K562 (cell line): ENCODE results near the gene ITGB2. TPM values are rescaled to one million over a fixed set of nuclear protein-coding genes. Genes with fewer than 3 reads are reported as not detected.

Source experiments
- FOXA1 ChIP-seq: fragments of 450-650 bp; IDR thresholded peaks from 2 replicates; pipeline ENCODE4 v1.6.1; 2016; ENCODE audit warnings: mild to moderate bottlenecking, borderline replicate concordance
- HEY1 ChIP-seq: fragments of 250-450 bp; sonication (Bioruptor Pico); IDR thresholded peaks from 2 replicates; pipeline ENCODE4 v1.5.0; 2020; ENCODE audit warnings: mild to moderate bottlenecking, moderate library complexity, borderline replicate concordance
- POLR3A ChIP-seq: IDR thresholded peaks from 2 replicates; pipeline ENCODE4 v1.6.1; 2011; ENCODE audit warnings: borderline replicate concordance, mild to moderate bottlenecking, moderate library complexity; ENCODE audit not compliant: insufficient read length, insufficient read depth; ENCODE audit errors: extremely low read depth
- SIN3A ChIP-seq, 2 experiments: fragments of 150-350 bp in 1 of 2; IDR thresholded peaks; 2 replicates each; pipeline ENCODE4 v1.6.1; 2011 to 2016; ENCODE audit warnings: borderline replicate concordance in 2 of 2, low read depth in 2 of 2, low read length in 2 of 2, mild to moderate bottlenecking in 2 of 2, moderate library complexity in 2 of 2; ENCODE audit not compliant: control insufficient read depth in 1 of 2
- SNRNP70 ChIP-seq: fragments of 200-400 bp; formaldehyde crosslinking; optimal IDR thresholded peaks from 2 replicates; pipeline ENCODE3; 2017; ENCODE audit warnings: low read depth, low read length
- SPI1 ChIP-seq: IDR thresholded peaks from 2 replicates; pipeline ENCODE4 v1.6.1; 2011; ENCODE audit warnings: low read depth, low read length, control low read depth, borderline replicate concordance
- ZNF707 ChIP-seq: fragments of 250-450 bp; sonication (Bioruptor Pico); conservative IDR thresholded peaks from 2 replicates; pipeline ENCODE4 v1.8.0; 2022; ENCODE audit warnings: inconsistent platforms, mild to moderate bottlenecking, moderate library complexity
- polyA plus RNA-seq, 8 experiments: library from polyadenylated mRNA; depleted of rRNA in 4 of 8; stranded (reverse) in 5 of 8; unstranded in 3 of 8; fragments of >200 nt; fragmentation: Nextera tagmentation in 2 of 8; fragmentation: Illumina TruSeq in 1 of 8; extraction: Ambion mirVana in 2 of 8; extraction: Trizol in 1 of 8; gene quantifications; 2 replicates each; pipeline versions ENCODE4 v1.2.1 to v1.2.3, GENCODE V29; 2011 to 2014; ENCODE audit warnings: inconsistent platforms in 1 of 8, missing spikeins in 1 of 8
- total RNA-seq, 7 experiments: library from RNA; depleted of rRNA in 6 of 7; stranded (reverse); fragments of >200 nt in 6 of 7; fragmentation: Illumina TruSeq in 2 of 7; extraction: Trizol in 2 of 7; gene quantifications; 2 replicates each; pipeline versions ENCODE4 v1.2.1 to v1.2.3, GENCODE V29; 2011 to 2021; ENCODE audit warnings: low replicate concordance in 1 of 7
- TF ChIP-seq, protein P1 (sequence below): fragments of 200-600 bp; sonication (generic); IDR thresholded peaks from one replicate; pipeline ENCODE4 v1.6.1; 2012; ENCODE audit warnings: mild to moderate bottlenecking, low read depth, low read length, inconsistent platforms
- TF ChIP-seq, protein P2 (sequence below): fragments of 250-450 bp; sonication (Bioruptor Pico); IDR thresholded peaks from 2 replicates; pipeline ENCODE4 v1.4.0; 2020

Gene ITGB2
- total and polyA plus RNA-seq, 9 of the 15 experiments (the other 6 are each of a cell fraction or from before 2014, with no cell fraction given): 0.07 to 1.3 (median 0.51) TPM; not detected in 2

DNA sequence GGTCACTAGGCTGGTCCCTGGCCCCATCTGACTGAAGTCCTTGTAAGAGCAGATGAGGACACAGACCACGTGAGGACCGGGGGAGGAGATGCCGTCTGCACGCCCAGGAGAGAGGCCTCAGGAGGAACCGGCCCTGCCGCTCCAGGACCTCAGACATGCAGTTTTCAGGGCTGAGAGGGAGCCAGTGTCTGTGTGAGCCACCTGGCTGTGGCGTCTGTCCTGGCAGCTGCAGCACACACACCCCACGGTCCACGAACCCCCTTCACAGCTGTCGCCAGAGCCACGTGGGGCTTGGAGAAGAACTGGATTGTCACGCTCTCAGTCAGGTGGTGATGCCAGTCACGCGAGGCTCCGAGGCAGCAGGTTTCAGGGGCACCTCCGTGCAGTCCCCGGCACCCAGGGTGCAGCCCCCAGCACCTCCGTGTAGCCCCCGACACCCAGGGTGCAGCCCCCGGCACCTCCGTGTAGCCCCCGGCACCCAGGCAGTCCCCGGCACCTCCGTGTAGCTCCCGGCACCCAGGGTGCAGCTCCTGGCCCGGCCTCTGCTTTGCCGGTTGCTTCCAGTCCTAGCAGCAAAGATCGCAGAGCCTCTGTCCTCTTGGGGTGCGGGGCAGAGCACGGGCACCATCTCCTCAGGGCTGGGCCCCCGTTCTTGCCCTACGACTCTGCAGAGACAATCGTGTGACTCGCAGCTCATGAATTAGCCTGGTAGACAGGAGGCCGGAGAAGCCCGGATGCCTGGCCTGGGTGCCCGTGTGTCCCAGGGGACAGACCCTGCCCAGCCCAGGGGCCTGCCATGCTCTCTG lies 83.8 kb downstream of the ITGB2 start (continued):
- TF ChIP-seq, protein P1, sequence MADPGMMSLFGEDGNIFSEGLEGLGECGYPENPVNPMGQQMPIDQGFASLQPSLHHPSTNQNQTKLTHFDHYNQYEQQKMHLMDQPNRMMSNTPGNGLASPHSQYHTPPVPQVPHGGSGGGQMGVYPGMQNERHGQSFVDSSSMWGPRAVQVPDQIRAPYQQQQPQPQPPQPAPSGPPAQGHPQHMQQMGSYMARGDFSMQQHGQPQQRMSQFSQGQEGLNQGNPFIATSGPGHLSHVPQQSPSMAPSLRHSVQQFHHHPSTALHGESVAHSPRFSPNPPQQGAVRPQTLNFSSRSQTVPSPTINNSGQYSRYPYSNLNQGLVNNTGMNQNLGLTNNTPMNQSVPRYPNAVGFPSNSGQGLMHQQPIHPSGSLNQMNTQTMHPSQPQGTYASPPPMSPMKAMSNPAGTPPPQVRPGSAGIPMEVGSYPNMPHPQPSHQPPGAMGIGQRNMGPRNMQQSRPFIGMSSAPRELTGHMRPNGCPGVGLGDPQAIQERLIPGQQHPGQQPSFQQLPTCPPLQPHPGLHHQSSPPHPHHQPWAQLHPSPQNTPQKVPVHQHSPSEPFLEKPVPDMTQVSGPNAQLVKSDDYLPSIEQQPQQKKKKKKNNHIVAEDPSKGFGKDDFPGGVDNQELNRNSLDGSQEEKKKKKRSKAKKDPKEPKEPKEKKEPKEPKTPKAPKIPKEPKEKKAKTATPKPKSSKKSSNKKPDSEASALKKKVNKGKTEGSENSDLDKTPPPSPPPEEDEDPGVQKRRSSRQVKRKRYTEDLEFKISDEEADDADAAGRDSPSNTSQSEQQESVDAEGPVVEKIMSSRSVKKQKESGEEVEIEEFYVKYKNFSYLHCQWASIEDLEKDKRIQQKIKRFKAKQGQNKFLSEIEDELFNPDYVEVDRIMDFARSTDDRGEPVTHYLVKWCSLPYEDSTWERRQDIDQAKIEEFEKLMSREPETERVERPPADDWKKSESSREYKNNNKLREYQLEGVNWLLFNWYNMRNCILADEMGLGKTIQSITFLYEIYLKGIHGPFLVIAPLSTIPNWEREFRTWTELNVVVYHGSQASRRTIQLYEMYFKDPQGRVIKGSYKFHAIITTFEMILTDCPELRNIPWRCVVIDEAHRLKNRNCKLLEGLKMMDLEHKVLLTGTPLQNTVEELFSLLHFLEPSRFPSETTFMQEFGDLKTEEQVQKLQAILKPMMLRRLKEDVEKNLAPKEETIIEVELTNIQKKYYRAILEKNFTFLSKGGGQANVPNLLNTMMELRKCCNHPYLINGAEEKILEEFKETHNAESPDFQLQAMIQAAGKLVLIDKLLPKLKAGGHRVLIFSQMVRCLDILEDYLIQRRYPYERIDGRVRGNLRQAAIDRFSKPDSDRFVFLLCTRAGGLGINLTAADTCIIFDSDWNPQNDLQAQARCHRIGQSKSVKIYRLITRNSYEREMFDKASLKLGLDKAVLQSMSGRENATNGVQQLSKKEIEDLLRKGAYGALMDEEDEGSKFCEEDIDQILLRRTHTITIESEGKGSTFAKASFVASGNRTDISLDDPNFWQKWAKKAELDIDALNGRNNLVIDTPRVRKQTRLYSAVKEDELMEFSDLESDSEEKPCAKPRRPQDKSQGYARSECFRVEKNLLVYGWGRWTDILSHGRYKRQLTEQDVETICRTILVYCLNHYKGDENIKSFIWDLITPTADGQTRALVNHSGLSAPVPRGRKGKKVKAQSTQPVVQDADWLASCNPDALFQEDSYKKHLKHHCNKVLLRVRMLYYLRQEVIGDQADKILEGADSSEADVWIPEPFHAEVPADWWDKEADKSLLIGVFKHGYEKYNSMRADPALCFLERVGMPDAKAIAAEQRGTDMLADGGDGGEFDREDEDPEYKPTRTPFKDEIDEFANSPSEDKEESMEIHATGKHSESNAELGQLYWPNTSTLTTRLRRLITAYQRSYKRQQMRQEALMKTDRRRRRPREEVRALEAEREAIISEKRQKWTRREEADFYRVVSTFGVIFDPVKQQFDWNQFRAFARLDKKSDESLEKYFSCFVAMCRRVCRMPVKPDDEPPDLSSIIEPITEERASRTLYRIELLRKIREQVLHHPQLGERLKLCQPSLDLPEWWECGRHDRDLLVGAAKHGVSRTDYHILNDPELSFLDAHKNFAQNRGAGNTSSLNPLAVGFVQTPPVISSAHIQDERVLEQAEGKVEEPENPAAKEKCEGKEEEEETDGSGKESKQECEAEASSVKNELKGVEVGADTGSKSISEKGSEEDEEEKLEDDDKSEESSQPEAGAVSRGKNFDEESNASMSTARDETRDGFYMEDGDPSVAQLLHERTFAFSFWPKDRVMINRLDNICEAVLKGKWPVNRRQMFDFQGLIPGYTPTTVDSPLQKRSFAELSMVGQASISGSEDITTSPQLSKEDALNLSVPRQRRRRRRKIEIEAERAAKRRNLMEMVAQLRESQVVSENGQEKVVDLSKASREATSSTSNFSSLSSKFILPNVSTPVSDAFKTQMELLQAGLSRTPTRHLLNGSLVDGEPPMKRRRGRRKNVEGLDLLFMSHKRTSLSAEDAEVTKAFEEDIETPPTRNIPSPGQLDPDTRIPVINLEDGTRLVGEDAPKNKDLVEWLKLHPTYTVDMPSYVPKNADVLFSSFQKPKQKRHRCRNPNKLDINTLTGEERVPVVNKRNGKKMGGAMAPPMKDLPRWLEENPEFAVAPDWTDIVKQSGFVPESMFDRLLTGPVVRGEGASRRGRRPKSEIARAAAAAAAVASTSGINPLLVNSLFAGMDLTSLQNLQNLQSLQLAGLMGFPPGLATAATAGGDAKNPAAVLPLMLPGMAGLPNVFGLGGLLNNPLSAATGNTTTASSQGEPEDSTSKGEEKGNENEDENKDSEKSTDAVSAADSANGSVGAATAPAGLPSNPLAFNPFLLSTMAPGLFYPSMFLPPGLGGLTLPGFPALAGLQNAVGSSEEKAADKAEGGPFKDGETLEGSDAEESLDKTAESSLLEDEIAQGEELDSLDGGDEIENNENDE: no peak
- TF ChIP-seq SNRNP70 (no peak), POLR3A (no peak), SPI1 (no peak), FOXA1 (no peak), HEY1 (CRISPR knock-in tag) (no peak), ZNF707 (no peak), SIN3A (IDR thresholded peaks at IDR 0.05; ENCODE audit: borderline replicate concordance in 2 of 2, control insufficient read depth in 1 of 2, low read depth in 2 of 2, low read length in 2 of 2) (no peak)
- TF ChIP-seq, protein P2, sequence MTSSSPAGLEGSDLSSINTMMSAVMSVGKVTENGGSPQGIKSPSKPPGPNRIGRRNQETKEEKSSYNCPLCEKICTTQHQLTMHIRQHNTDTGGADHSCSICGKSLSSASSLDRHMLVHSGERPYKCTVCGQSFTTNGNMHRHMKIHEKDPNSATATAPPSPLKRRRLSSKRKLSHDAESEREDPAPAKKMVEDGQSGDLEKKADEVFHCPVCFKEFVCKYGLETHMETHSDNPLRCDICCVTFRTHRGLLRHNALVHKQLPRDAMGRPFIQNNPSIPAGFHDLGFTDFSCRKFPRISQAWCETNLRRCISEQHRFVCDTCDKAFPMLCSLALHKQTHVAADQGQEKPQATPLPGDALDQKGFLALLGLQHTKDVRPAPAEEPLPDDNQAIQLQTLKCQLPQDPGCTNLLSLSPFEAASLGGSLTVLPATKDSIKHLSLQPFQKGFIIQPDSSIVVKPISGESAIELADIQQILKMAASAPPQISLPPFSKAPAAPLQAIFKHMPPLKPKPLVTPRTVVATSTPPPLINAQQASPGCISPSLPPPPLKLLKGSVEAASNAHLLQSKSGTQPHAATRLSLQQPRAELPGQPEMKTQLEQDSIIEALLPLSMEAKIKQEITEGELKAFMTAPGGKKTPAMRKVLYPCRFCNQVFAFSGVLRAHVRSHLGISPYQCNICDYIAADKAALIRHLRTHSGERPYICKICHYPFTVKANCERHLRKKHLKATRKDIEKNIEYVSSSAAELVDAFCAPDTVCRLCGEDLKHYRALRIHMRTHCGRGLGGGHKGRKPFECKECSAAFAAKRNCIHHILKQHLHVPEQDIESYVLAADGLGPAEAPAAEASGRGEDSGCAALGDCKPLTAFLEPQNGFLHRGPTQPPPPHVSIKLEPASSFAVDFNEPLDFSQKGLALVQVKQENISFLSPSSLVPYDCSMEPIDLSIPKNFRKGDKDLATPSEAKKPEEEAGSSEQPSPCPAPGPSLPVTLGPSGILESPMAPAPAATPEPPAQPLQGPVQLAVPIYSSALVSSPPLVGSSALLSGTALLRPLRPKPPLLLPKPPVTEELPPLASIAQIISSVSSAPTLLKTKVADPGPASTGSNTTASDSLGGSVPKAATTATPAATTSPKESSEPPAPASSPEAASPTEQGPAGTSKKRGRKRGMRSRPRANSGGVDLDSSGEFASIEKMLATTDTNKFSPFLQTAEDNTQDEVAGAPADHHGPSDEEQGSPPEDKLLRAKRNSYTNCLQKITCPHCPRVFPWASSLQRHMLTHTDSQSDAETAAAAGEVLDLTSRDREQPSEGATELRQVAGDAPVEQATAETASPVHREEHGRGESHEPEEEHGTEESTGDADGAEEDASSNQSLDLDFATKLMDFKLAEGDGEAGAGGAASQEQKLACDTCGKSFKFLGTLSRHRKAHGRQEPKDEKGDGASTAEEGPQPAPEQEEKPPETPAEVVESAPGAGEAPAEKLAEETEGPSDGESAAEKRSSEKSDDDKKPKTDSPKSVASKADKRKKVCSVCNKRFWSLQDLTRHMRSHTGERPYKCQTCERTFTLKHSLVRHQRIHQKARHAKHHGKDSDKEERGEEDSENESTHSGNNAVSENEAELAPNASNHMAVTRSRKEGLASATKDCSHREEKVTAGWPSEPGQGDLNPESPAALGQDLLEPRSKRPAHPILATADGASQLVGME (CRISPR knock-in tag): no peak
